ENCODE measurements around the gene COMP. TPM values are rescaled to one million over a fixed set of nuclear protein-coding genes. Genes with fewer than 3 reads are reported as not detected.

The COMP gene
- total and polyA plus RNA-seq, 2 donors (not counting 1 experiment from before 2014, with no cell fraction given), result not detected

DNA sequence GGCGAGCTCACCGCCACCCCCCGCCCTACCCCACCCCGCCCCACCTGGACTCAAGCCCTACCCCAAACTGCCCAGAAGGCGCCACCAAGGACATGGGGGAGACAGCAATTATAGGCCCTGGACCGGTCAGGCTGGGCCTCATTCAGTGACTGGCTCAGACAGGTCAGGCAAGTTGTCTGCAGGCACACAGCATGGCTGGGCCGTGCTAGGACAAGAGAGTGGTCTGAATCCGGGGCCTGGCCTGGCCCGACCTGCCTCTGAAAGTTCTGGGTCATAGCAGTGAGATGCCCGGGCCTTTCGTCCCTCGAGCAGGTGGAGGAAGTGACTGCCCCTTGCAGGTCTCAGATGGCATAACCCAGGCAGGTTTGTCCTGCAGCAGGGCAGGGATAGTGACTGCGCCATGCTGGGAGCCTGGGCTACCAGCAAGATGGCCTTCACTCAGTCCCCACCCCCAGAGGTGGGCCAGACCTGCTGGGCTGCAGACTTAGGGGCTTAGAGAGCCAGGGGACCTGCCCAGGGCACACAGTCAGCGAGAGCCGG is 21.0 kb downstream of the COMP start:
- peaks cover 0 to under 1% of the 10 kb centered on the region in 2 donors for H3K4me1 ChIP-seq (ENCODE audit: control insufficient read depth in 2 of 2, insufficient read depth in 2 of 2, low read length in 2 of 2)
- H3K9ac ChIP-seq (ENCODE audit: low read length), result no peak overlapping the region
- no peak overlapping the region for H3K4me3 Mint-ChIP-seq
- H3K27ac Mint-ChIP-seq, result no peak overlapping the region
- intact Hi-C loops (cut with micrococcal nuclease), result no loop called here
- no peaks in the 10 kb centered on the region for H3K79me2 ChIP-seq (ENCODE audit: control insufficient read depth, insufficient read depth, low read length)
- no peak overlapping the region for H2AFZ ChIP-seq (ENCODE audit: insufficient read depth, low read depth, low read length, poor library complexity, severe bottlenecking)
- no peak overlapping the region for H3K27ac ChIP-seq (ENCODE audit: low read length in 2 of 2)
- TF ChIP-seq, protein P1, sequence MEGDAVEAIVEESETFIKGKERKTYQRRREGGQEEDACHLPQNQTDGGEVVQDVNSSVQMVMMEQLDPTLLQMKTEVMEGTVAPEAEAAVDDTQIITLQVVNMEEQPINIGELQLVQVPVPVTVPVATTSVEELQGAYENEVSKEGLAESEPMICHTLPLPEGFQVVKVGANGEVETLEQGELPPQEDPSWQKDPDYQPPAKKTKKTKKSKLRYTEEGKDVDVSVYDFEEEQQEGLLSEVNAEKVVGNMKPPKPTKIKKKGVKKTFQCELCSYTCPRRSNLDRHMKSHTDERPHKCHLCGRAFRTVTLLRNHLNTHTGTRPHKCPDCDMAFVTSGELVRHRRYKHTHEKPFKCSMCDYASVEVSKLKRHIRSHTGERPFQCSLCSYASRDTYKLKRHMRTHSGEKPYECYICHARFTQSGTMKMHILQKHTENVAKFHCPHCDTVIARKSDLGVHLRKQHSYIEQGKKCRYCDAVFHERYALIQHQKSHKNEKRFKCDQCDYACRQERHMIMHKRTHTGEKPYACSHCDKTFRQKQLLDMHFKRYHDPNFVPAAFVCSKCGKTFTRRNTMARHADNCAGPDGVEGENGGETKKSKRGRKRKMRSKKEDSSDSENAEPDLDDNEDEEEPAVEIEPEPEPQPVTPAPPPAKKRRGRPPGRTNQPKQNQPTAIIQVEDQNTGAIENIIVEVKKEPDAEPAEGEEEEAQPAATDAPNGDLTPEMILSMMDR (IDR thresholded peaks at IDR 0.05), result no peak
- TF ChIP-seq EZH2 (IDR thresholded peaks at IDR 0.05; ENCODE audit: borderline replicate concordance, insufficient read depth, low read depth, low read length, poor library complexity, severe bottlenecking), result no peak
- H3K4me3 ChIP-seq (ENCODE audit: control extremely low read depth in 1 of 5, extremely low read depth in 1 of 5, insufficient read depth in 1 of 5, low read depth in 2 of 5, low read length in 4 of 5), result no peak overlapping the region
- no peak for ATAC-seq (ENCODE audit: low read depth)
- H3K9me3 ChIP-seq (ENCODE audit: control extremely low read depth in 1 of 3, control insufficient read depth in 2 of 3, insufficient read depth in 1 of 3, low read length in 2 of 3), result no peaks in the 10 kb centered on the region
- WGBS (ENCODE audit: insufficient coverage), result 91% methylated on average over 11 of the region's 15 CpGs
- no peak overlapping the region for H3K4me2 ChIP-seq (replicated peaks; ENCODE audit: low read depth, low read length, poor library complexity, severe bottlenecking)
- peaks cover 0 to 11% of the 10 kb centered on the region in 2 experiments for H3K36me3 ChIP-seq (replicated peaks in 1 of 2; ENCODE audit: control extremely low read depth in 1 of 2, control insufficient read depth in 1 of 2, extremely low read depth in 1 of 2, insufficient read depth in 2 of 2, low read length in 1 of 2)
- H3K4me1 Mint-ChIP-seq, result no peaks in the 10 kb centered on the region
- no peaks in the 10 kb centered on the region for H3K9me3 Mint-ChIP-seq (ENCODE audit: insufficient read depth)
- no peak for DNase-seq
- ChIA-PET CTCF (no interaction called here), POLR2A (no interaction called here)
- H4K20me1 ChIP-seq (ENCODE audit: control insufficient read depth, insufficient read depth, low read length, poor library complexity, severe bottlenecking), result no peaks in the 10 kb centered on the region
- no peaks in the 10 kb centered on the region for H3K27me3 ChIP-seq (replicated peaks in 1 of 4; ENCODE audit: control extremely low read depth in 1 of 4, control insufficient read depth in 3 of 4, insufficient read depth in 4 of 4, low read length in 3 of 4)
- no peaks in the 10 kb centered on the region for H3K27me3 Mint-ChIP-seq

DNA sequence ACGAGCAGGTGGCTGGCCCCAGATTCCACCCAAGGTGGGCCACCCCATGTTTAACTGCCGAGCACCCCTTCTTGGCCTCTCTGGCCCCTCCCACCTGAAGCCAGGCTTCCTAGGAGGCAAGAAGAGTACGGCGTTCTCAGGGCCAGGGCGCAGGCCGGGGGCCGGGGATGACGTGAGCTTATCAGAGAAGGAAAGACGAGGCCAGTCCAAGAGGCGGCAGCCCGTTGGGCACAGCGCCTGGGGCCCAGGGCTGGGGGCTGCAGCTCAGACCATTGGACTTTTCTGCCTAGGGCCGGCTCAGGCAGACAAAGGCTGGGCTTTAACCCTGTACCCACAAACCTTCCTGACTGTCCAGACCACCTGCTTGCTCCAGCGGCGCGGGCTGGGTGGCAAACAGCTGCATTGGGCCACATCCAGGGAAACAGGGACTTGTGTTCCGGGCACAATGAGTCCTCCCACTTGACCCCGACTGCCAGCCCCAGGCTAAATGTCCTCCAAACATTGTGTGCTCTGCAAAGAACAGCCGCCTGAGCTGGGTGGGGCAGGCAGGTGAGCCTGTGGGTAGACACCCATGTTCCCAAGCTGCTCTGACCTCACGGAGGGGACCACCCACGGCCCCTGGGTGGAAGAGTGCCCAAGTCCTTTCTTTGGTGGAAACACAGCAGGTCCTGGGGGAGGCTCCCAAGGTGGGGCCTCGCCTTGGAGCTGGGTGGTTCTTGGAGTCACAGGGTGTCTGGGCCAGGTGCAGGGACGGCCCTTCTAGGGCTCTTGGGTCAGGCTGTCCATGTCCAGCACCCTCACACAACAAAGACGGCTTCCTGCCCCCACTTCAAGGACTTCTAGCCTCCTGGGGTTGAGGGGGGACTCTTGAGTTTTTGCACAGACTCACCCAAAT is 21.9 kb downstream of the COMP start:
- H4K20me1 ChIP-seq (ENCODE audit: control insufficient read depth, insufficient read depth, low read length, poor library complexity, severe bottlenecking), result no peaks in the 10 kb centered on the region
- H3K9ac ChIP-seq (ENCODE audit: low read length), result no peak overlapping the region
- Mint-ChIP-seq H3K27me3 (no peaks in the 10 kb centered on the region), H3K27ac (no peak overlapping the region), H3K4me1 (no peaks in the 10 kb centered on the region), H3K9me3 (ENCODE audit: insufficient read depth) (no peaks in the 10 kb centered on the region), H3K4me3 (no peak overlapping the region)
- H3K4me1 ChIP-seq (ENCODE audit: control insufficient read depth in 2 of 2, insufficient read depth in 2 of 2, low read length in 2 of 2), result peaks cover 0 to 7% of the 10 kb centered on the region in 2 donors
- intact Hi-C loops (cut with micrococcal nuclease), result no loop called here
- DNase-seq (no peak), ATAC-seq (ENCODE audit: low read depth) (no peak)
- H3K27ac ChIP-seq (ENCODE audit: low read length in 2 of 2), result no peak overlapping the region
- CTCF ChIA-PET, result no interaction called here
- POLR2A ChIA-PET, result no interaction called here
- no peaks in the 10 kb centered on the region for H3K9me3 ChIP-seq (ENCODE audit: control extremely low read depth in 1 of 3, control insufficient read depth in 2 of 3, insufficient read depth in 1 of 3, low read length in 2 of 3)
- no peak overlapping the region for H3K4me2 ChIP-seq (replicated peaks; ENCODE audit: low read depth, low read length, poor library complexity, severe bottlenecking)
- WGBS (ENCODE audit: insufficient coverage), result 97% methylated on average over 22 of the region's 24 CpGs
- no peak overlapping the region for H2AFZ ChIP-seq (ENCODE audit: insufficient read depth, low read depth, low read length, poor library complexity, severe bottlenecking)
- H3K4me3 ChIP-seq (ENCODE audit: control extremely low read depth in 1 of 5, extremely low read depth in 1 of 5, insufficient read depth in 1 of 5, low read depth in 2 of 5, low read length in 4 of 5), result no peak overlapping the region
- no peaks in the 10 kb centered on the region for H3K27me3 ChIP-seq (replicated peaks in 1 of 4; ENCODE audit: control extremely low read depth in 1 of 4, control insufficient read depth in 3 of 4, insufficient read depth in 4 of 4, low read length in 3 of 4)
- TF ChIP-seq EZH2 (IDR thresholded peaks at IDR 0.05; ENCODE audit: borderline replicate concordance, insufficient read depth, low read depth, low read length, poor library complexity, severe bottlenecking), result no peak
- TF ChIP-seq, protein P1 (IDR thresholded peaks at IDR 0.05), result no peak
- H3K79me2 ChIP-seq (ENCODE audit: control insufficient read depth, insufficient read depth, low read length), result no peaks in the 10 kb centered on the region
- peaks cover 0 to 11% of the 10 kb centered on the region in 2 experiments for H3K36me3 ChIP-seq (replicated peaks in 1 of 2; ENCODE audit: control extremely low read depth in 1 of 2, control insufficient read depth in 1 of 2, extremely low read depth in 1 of 2, insufficient read depth in 2 of 2, low read length in 1 of 2)

All from B cell (primary cell).